Measurements from ENCODE around the gene NSA2.
A peak's percentile ranks its signal among the peaks of the same experiment; 100 is the strongest.
"Not testable (repeated sequence)": the region's sequence is repeated elsewhere in the genome, so short reads cannot be mapped to it uniquely, and the experiment has no call there.

NSA2 gene

GRCh38 chr5:74766849-74767578, at the start of gene NSA2, which contains the start of gene GFM2:
Gene NSA2, plus strand, starts transcription at chr5:74767249. Its CDS starts 112 bp downstream, at chr5:74767361.
Gene GFM2, minus strand, starts transcription at chr5:74767117. Its CDS starts 3,375 bp downstream, at chr5:74763742.
- DNase-seq = peak; percentile 82 to 85

- no peak for DNase-seq
These were observed 49.5 kb upstream of the NSA2 start for GRCh38 chr5:74717596-74717995.

GRCh38 chr5:74722271-74722670, 44.8 kb upstream of the NSA2 start:
- no peak for DNase-seq

- no peak for DNase-seq
These were observed 41.7 kb upstream of the NSA2 start for GRCh38 chr5:74725331-74725730.

- no peak for DNase-seq
These were observed 30.3 kb upstream of the NSA2 start for GRCh38 chr5:74736759-74737158.

GRCh38 chr5:74738406-74738805, 28.6 kb upstream of the NSA2 start:
- DNase-seq = no peak

- not testable (repeated sequence) for DNase-seq
These were observed 18.3 kb upstream of the NSA2 start for GRCh38 chr5:74748742-74749141.

GRCh38 chr5:74761241-74761640, 5.8 kb upstream of the NSA2 start:
- no peak for DNase-seq

- DNase-seq = no peak
These were observed 4.5 kb upstream of the NSA2 start for GRCh38 chr5:74762599-74762998.

GRCh38 chr5:74763504-74763903, 3.5 kb upstream of the NSA2 start:
- no peak for DNase-seq

- DNase-seq = no peak
These were observed 1.8 kb upstream of the NSA2 start for GRCh38 chr5:74765201-74765600.

- no peak for DNase-seq
These were observed 1.1 kb upstream of the NSA2 start for GRCh38 chr5:74765929-74766328.

- peak in 1 of 2 donors; percentile 81 for DNase-seq
These were observed 616 bp upstream of the NSA2 start for GRCh38 chr5:74766418-74766848.

- no peak for DNase-seq
These were observed 497 bp downstream of the NSA2 start for GRCh38 chr5:74767579-74767913.

GRCh38 chr5:74772359-74772758, 5.3 kb downstream of the NSA2 start:
- no peak for DNase-seq

- no peak for DNase-seq
These were observed 11.6 kb downstream of the NSA2 start for GRCh38 chr5:74778609-74779008.

GRCh38 chr5:74786851-74787250, 19.8 kb downstream of the NSA2 start:
- DNase-seq = no peak

- no peak for DNase-seq
These were observed 20.4 kb downstream of the NSA2 start for GRCh38 chr5:74787424-74787823.

- DNase-seq = not testable (repeated sequence)
These were observed 24.6 kb downstream of the NSA2 start for GRCh38 chr5:74791669-74792068.

GRCh38 chr5:74798977-74799911, 32.2 kb downstream of the NSA2 start:
- DNase-seq = no peak

GRCh38 chr5:74801197-74801596, 34.1 kb downstream of the NSA2 start:
- no peak for DNase-seq

GRCh38 chr5:74801941-74802340, 34.9 kb downstream of the NSA2 start:
- DNase-seq = no peak

- DNase-seq = no peak
These were observed 43.9 kb downstream of the NSA2 start for GRCh38 chr5:74810915-74811314.

- DNase-seq = no peak
These were observed 49.8 kb downstream of the NSA2 start for GRCh38 chr5:74816875-74817274.
